Measurements from ENCODE around the gene SIL1. TPM values are rescaled to one million over a fixed set of nuclear protein-coding genes. Genes with fewer than 3 reads are reported as not detected.

Gene SIL1
- total and polyA plus RNA-seq, 2 of the 8 experiments (the other 6 are each of a cell fraction or from before 2014, with no cell fraction given), result 8.3 to 12.8 TPM

DNA sequence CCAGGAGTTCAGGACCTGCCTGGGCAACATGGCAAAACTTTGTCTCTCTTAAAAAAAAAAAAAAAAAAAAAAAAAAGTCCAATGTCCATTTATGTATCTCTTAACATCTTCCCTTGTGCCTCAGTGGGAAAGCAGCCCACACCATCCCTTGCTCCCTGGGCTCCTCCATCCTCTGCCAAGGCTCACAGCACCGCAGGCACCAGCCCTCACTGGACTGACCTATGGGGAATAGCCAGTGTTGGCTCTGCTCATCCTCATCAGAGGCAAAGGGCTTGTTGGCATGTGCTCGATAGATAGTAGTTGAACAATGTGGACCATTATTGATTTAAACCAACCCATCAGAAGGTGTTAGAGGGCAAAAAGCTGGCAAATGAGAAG is 261.2 kb downstream of the SIL1 start:
- no peak overlapping the region; the same call in 1 of the 2 replicates for H4K8ac ChIP-seq (ENCODE audit: extremely low read depth, insufficient read depth, low read length)
- no peak overlapping the region for H2BK12ac ChIP-seq (ENCODE audit: low read depth, low read length)
- no peak overlapping the region for H3K4me3 ChIP-seq (ENCODE audit: extremely low read depth in 1 of 4, insufficient read depth in 2 of 4, low read depth in 3 of 4, low read length in 4 of 4)
- H4K5ac ChIP-seq (ENCODE audit: insufficient read length, low read depth, low read length), result no peak overlapping the region
- ChIA-PET CTCF (ENCODE audit: partially characterized antibody) (interaction anchor here (1.8 kb wide), 1 partner anchor 296 kb away, joined by 6 read pairs; no protein-coding TSS in a partner anchor), POLR2A (ENCODE audit: partially characterized antibody) (no interaction called here)
- H3K23me2 ChIP-seq (ENCODE audit: low read depth, low read length), result no peaks in the 10 kb centered on the region
- H2BK5ac ChIP-seq (ENCODE audit: low read depth, low read length), result no peak overlapping the region
- DNase-seq (ENCODE audit: low read depth in 1 of 2, low spot score in 2 of 2) (no peak), FAIRE-seq (no peak)
- peaks cover 3% of the 10 kb centered on the region; the same call in 1 of the 2 replicates for H3K79me1 ChIP-seq (ENCODE audit: low read depth, low read length)
- H3K23ac ChIP-seq (ENCODE audit: insufficient read length), result no peak overlapping the region
- H4K20me1 ChIP-seq (replicated peaks in 1 of 2; ENCODE audit: control insufficient read depth in 1 of 2, insufficient read depth in 2 of 2, low read length in 2 of 2), result peaks cover 0 to 1% of the 10 kb centered on the region in 2 experiments
- H3K36me3 ChIP-seq (ENCODE audit: control insufficient read depth in 2 of 4, insufficient read depth in 4 of 4, low read length in 3 of 4), result peaks cover 15 to 31% (median 18%) of the 10 kb centered on the region in 4 experiments
- no peaks in the 10 kb centered on the region for H3K79me2 ChIP-seq (ENCODE audit: control insufficient read depth in 1 of 2, insufficient read depth in 2 of 2, low read length in 2 of 2)
- H2BK120ac ChIP-seq (replicated peaks; ENCODE audit: low read depth, low read length), result no peak overlapping the region
- no peak overlapping the region for H3K14ac ChIP-seq (ENCODE audit: insufficient read length)
- H3K18ac ChIP-seq (ENCODE audit: extremely low read depth, low read length), result no peak overlapping the region
- H2AK5ac ChIP-seq (ENCODE audit: low read depth, low read length), result no peak overlapping the region
- H2BK20ac ChIP-seq (ENCODE audit: low read length), result no peak overlapping the region
- WGBS, 2 experiments (ENCODE audit: extremely low coverage in 1 of 2, insufficient coverage in 1 of 2, insufficient read length in 1 of 2, insufficient replicate concordance in 2 of 2, low coverage in 1 of 2, low lambda C conversion rate in 2 of 2, missing lambda C conversion rate in 1 of 2), result 53% methylated on average over 2 of the region's 2 CpGs; no CpG with 5 or more reads in 1 of the 2 experiments
- no peak overlapping the region for H2AFZ ChIP-seq (ENCODE audit: low read length)
- H3K4me1 ChIP-seq (replicated peaks in 1 of 4; ENCODE audit: control insufficient read depth in 3 of 4, insufficient read depth in 4 of 4, low read length in 3 of 4), result peaks cover 0 to 17% (median 10%) of the 10 kb centered on the region in 4 experiments; a peak in 5 of 7 replicates
- no peak overlapping the region for H3K9ac ChIP-seq (replicated peaks in 1 of 4; ENCODE audit: extremely low read depth in 1 of 4, low read depth in 3 of 4, low read length in 3 of 4)
- H2BK15ac ChIP-seq (ENCODE audit: low read length), result no peak overlapping the region
- H4K91ac ChIP-seq (replicated peaks; ENCODE audit: insufficient read length, low read length), result no peak overlapping the region
- H3K9me3 ChIP-seq (ENCODE audit: insufficient read depth in 2 of 2, low read depth in 1 of 2, low read length in 1 of 2), result no peaks in the 10 kb centered on the region
- H3K4me2 ChIP-seq (ENCODE audit: insufficient read depth in 1 of 2, low read depth in 2 of 2, low read length in 2 of 2), result no peak overlapping the region
- H3K27me3 ChIP-seq (replicated peaks in 1 of 4; ENCODE audit: control insufficient read depth in 3 of 4, extremely low read depth in 1 of 4, insufficient read depth in 3 of 4, low read length in 3 of 4), result no peaks in the 10 kb centered on the region
- no peak overlapping the region for H3K56ac ChIP-seq (replicated peaks; ENCODE audit: insufficient read length, low read depth, low read length)
- H3K4ac ChIP-seq (replicated peaks; ENCODE audit: insufficient read length, low read depth, low read length), result no peak overlapping the region
- H3K27ac ChIP-seq (ENCODE audit: low read depth, low read length), result no peak overlapping the region
- TF ChIP-seq NRF1 (IDR thresholded peaks at IDR 0.05; ENCODE audit: low read depth, low read length) (no peak), EGR1 (IDR thresholded peaks at IDR 0.05; ENCODE audit: borderline replicate concordance, low read depth, low read length) (no peak), BACH1 (IDR thresholded peaks at IDR 0.05; ENCODE audit: low read length) (no peak), RNF2 (IDR thresholded peaks at IDR 0.05; ENCODE audit: borderline replicate concordance, low read depth, low read length, missing control alignments, poor library complexity, severe bottlenecking) (no peak), SP2 (IDR thresholded peaks at IDR 0.05; ENCODE audit: low read length) (no peak), POLR2A (IDR thresholded peaks at IDR 0.05; ENCODE audit: control extremely low read depth in 1 of 2, low read depth in 2 of 2, low read length in 2 of 2) (no peak), EZH2 (IDR thresholded peaks at IDR 0.05; ENCODE audit: low read depth, low read length, severe bottlenecking) (no peak), ZNF274 (IDR thresholded peaks at IDR 0.05; ENCODE audit: borderline replicate concordance, extremely low read depth, low read length) (no peak), CHD2 (IDR thresholded peaks at IDR 0.05; ENCODE audit: low read length) (no peak)
